Astrocyte (in vitro differentiated cells and primary cell): ENCODE measurements around the gene TAF5.

Experiments used
- EZH2 ChIP-seq: IDR thresholded peaks from 2 replicates; pipeline ENCODE4 v1.6.1; 2012; ENCODE audit warnings: mild to moderate bottlenecking, low read length, inconsistent platforms; ENCODE audit not compliant: insufficient read depth
- TF ChIP-seq, protein P1 (sequence below): IDR thresholded peaks from 2 replicates; pipeline ENCODE4 v1.5.1; 2011; ENCODE audit warnings: low read depth, mild to moderate bottlenecking, inconsistent platforms, low read length, moderate library complexity; ENCODE audit not compliant: insufficient read depth

DNA sequence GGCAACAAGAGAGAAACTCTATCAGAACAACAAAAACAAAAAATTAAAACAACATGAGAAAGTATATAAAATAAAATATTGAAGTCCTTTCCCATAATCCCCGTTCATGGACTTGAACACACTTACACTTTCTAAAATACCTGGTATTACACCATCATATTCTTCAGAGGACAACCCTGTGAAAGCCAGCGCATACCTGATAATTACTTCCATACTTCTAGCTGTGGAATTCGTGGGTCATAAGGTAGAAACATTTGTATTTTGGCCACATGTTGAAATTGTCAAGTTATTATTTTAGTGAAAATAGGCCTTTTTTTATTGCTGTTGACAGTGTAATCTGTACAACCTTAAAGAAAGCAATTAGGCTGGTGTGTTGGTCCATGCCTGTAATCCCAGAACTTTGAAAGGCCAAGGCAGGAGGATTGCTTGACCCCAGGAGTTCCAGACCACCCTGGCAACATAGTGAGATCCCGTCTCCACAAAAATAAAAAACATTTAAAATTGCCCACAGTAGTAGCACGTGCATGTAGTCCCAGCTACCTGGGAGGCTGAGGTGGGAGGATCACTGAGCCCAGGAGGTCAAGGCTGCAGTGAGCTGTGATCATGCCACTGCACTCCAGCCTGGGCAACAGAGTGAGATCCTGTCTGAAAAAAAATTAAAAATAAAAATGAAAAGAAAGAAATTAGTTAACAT lies 11.7 kb upstream of the TAF5 start:
- TF ChIP-seq, protein P1, sequence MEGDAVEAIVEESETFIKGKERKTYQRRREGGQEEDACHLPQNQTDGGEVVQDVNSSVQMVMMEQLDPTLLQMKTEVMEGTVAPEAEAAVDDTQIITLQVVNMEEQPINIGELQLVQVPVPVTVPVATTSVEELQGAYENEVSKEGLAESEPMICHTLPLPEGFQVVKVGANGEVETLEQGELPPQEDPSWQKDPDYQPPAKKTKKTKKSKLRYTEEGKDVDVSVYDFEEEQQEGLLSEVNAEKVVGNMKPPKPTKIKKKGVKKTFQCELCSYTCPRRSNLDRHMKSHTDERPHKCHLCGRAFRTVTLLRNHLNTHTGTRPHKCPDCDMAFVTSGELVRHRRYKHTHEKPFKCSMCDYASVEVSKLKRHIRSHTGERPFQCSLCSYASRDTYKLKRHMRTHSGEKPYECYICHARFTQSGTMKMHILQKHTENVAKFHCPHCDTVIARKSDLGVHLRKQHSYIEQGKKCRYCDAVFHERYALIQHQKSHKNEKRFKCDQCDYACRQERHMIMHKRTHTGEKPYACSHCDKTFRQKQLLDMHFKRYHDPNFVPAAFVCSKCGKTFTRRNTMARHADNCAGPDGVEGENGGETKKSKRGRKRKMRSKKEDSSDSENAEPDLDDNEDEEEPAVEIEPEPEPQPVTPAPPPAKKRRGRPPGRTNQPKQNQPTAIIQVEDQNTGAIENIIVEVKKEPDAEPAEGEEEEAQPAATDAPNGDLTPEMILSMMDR, result no peak
- TF ChIP-seq EZH2, result no peak
